H7 (cell line): ENCODE results near the gene C1QTNF12. TPM values are rescaled to one million over a fixed set of nuclear protein-coding genes. Genes with fewer than 3 reads are reported as not detected.
A peak's percentile ranks its signal among the peaks of the same experiment; 100 is the strongest.

Experiments
- DNase-seq: peaks from one replicate; pipeline ENCODE4 v3.0.0; 2012
- H3K27me3 ChIP-seq: 2 replicates; pipeline ENCODE4 v1.6.0; 2011; ENCODE audit warnings: mild to moderate bottlenecking, low read length; ENCODE audit not compliant: control insufficient read depth, insufficient read depth
- H3K36me3 ChIP-seq: replicated peaks from 2 replicates; pipeline ENCODE4 v1.5.1; 2011; ENCODE audit warnings: low read length; ENCODE audit not compliant: control insufficient read depth, insufficient read depth
- H3K4me3 ChIP-seq: 2 replicates; pipeline ENCODE4 v1.5.1; 2011; ENCODE audit warnings: low read depth, mild to moderate bottlenecking, control low read depth, low read length, moderate library complexity; ENCODE audit not compliant: insufficient read depth
- total RNA-seq: library from RNA; depleted of rRNA; stranded (reverse); fragments of >200 nt; shearing (Covaris generic); gene quantifications from 2 replicates; pipeline ENCODE4 v1.2.3, GENCODE V29; 2014

Gene C1QTNF12
- total RNA-seq, 1 experiment from 2014 or later = 3.6 TPM

DNA sequence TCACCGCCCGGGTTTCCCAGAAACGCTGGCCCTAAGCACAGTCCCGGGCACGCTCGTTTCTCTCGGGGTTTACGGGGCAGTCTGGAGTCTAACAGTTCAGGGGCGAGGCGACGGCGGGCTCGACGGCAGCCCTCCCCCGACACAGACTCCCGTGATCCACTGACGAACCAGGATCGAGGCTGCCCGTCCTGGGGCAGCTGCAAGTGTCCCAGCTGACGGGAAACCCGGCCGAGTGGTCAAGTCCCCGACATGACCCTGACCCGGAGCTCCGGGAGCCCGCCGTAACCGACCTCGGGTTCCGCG, 26.6 kb upstream of the C1QTNF12 start:
- peak overlapping the region; percentile 94 for H3K4me3 ChIP-seq
- no peaks in the 10 kb centered on the region for H3K27me3 ChIP-seq
- H3K36me3 ChIP-seq = peaks cover 3% of the 10 kb centered on the region; the same call in 1 of the 2 replicates
- no peak for DNase-seq

DNA sequence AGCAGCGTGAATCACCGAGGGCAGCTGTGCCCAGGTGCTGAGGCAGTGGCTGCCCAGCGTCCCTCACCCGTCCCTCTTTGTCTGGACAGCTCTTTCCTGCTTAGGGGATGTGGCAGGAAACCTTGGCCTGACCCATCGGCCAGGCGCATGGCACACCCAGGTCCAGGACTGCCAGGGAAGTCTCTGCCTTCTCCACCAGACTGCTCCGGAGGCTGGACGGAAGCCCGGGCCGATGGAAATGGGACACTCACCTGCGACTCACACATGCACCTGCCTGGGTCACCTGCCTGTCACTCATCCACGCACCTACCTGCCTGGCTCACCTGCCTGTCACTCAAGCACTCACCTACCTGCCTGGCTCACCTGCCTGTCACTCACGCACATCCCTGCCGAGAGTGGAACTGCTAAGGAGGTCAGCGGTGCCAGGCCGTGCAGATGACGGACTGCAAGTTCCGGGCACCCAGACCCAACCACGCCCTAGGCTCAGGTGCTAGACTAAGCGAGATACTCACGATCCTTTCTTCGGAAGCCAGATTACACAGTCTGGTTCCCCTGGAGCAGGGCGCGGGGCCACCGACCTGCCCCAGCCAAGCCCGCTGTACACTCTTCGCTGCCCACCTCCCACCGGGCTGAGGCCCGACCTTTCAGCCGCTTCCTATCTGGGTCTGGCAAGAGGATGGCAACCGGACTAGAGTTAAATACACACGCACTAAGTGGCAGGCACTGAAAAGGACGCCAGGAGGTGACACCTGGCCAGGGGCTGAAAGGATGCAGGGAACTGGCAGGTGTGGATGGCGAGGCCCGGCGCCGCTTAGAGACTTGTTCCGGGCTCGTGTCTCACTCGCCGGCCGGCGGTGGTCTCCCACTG, 26.1 kb upstream of the C1QTNF12 start:
- H3K27me3 ChIP-seq = no peaks in the 10 kb centered on the region
- DNase-seq = peak; percentile 70

DNA sequence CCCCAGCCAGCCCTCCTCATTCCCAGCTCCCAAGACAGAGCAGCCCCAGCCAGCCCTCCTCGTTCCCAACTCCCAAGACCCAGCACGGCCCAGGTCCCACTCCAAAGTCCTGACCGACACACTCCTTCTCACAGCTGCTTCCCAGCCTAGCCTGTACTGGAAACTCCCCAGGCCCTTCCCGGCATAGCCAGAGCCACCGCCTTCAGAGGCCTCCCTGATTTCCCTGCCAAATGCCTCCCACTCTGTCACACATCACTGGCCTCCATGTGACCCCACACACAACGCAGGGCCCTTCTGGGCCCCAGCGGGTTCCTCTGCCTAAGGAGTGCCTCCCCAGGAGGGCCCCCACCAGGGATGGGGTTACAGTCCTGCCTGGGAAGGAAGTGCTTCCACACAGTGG, 24.3 kb upstream of the C1QTNF12 start:
- H3K36me3 ChIP-seq = peaks cover 9% of the 10 kb centered on the region
- H3K4me3 ChIP-seq = no peak overlapping the region
- H3K27me3 ChIP-seq = no peaks in the 10 kb centered on the region
- DNase-seq = peak; percentile 37

More for the DNA sequence above, 26.1 kb upstream of the C1QTNF12 start:
- H3K36me3 ChIP-seq = peaks cover 5% of the 10 kb centered on the region
- peak overlapping the region; percentile 94 for H3K4me3 ChIP-seq

GRCh38 chr1:1268284-1268682, 21.8 kb upstream of the C1QTNF12 start:
- DNase-seq = peak; percentile 51
- Histone ChIP-seq H3K27me3 (no peaks in the 10 kb centered on the region), H3K36me3 (peaks cover 13% of the 10 kb centered on the region), H3K4me3 (no peak overlapping the region)

- H3K36me3 ChIP-seq = peaks cover 19% of the 10 kb centered on the region
- DNase-seq = peak; percentile 60
- H3K27me3 ChIP-seq = no peaks in the 10 kb centered on the region
- no peak overlapping the region for H3K4me3 ChIP-seq
Measured at GRCh38 chr1:1267488-1268283, 21.2 kb upstream of the C1QTNF12 start.

DNA sequence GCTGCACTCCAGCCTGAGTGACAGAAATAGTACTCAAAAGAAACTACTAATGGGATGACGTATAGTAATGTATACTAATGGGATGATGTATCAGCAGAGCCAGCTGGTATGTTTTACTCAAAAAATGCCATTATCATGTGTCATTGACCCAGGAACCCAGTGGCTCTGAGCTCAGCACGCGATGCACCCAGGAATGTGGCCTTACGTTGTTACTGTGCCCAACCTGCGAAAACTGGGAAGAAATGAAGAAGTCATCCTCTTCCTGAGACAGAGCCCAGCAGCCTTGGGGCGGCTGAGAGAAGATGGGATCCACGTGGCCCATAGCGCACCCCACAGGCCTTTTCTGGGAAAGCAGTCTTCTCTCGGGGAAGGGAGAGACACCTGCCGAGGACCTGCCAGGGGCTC, 18.3 kb upstream of the C1QTNF12 start:
- H3K36me3 ChIP-seq = peaks cover 28% of the 10 kb centered on the region
- H3K4me3 ChIP-seq = no peak overlapping the region
- H3K27me3 ChIP-seq = no peaks in the 10 kb centered on the region
- peak; percentile 90 for DNase-seq

DNA sequence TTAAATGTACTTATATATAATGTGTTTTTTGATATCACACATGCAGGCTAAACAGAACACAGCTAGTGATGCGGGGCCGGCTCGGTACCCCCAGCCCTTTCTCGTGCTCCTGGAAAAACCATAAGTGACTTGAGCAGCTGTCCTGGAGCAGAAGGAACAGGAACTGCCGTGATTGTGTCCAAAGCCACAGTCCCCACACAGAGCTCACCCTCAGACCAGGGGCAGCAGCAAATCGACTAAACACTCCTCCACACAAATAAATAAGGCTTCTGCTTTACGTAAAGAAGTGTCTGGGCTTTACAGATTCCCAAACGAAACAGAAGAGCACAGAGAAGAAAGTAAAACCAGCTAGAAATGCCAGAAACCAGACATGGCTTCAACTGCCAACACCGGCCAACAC, 17.5 kb upstream of the C1QTNF12 start:
- H3K36me3 ChIP-seq = peaks cover 32% of the 10 kb centered on the region
- no peak for DNase-seq
- H3K27me3 ChIP-seq = no peaks in the 10 kb centered on the region
- H3K4me3 ChIP-seq = no peak overlapping the region

GRCh38 chr1:1262758-1263157, 16.2 kb upstream of the C1QTNF12 start:
- Histone ChIP-seq H3K4me3 (no peak overlapping the region), H3K36me3 (peaks cover 31% of the 10 kb centered on the region), H3K27me3 (no peaks in the 10 kb centered on the region)
- DNase-seq = no peak

DNA sequence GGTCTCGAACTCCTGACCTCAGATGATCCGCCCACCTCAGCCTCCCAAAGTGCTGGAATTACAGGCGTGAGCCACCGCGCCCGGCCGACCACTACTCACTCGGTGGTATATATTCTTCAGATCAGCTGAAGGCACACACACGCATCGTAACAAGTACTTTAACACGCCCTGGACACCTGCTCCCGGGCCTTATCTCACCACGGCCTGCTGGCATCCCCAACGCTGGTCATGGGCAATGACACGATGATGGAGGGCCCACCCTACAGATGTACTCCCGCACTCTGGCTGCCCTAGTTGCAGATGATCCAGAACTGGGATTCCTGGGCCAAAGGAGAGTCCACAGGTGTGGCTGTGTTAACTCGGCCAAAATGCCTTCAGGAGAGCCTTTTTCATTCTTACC, 15.5 kb upstream of the C1QTNF12 start:
- Histone ChIP-seq H3K27me3 (no peaks in the 10 kb centered on the region), H3K36me3 (peaks cover 28% of the 10 kb centered on the region), H3K4me3 (no peak overlapping the region)
- DNase-seq = no peak

DNA sequence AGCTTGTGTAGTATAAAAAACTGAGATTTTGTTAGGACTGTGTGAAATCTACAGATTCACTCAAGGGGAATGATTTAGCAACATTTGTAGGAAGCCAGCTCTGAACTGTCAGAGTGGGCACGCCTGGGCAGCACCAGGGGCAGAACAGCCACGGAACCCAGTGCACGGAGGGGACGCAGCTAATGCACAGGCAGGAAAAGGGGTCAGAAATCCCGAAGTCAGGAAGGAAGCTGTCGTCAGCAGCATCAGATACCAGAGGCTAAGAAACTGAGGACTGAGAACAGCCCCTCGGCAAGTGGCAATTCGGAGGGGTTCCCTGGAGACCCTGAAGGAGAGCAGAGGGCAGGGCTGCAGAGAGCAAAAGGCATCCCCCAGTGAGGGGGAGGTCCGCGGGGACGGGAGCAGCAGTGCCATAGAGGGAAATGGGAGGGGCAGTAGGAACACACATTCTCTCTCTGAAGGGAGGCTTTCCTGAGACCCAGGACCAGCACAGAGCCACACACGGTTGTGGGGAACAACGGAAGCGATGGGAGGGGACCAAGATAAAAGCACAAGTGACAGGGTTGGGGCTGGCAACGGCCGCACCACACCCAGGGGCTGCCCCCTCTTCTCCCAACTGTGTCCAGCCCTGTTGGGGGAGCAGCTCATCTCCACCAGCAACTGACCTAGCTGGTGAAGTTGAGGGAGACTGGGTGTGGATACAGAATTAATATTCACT, 14.5 kb upstream of the C1QTNF12 start:
- DNase-seq = peak; percentile 44
- Histone ChIP-seq H3K27me3 (no peaks in the 10 kb centered on the region), H3K36me3 (peaks cover 26% of the 10 kb centered on the region), H3K4me3 (no peak overlapping the region)

DNA sequence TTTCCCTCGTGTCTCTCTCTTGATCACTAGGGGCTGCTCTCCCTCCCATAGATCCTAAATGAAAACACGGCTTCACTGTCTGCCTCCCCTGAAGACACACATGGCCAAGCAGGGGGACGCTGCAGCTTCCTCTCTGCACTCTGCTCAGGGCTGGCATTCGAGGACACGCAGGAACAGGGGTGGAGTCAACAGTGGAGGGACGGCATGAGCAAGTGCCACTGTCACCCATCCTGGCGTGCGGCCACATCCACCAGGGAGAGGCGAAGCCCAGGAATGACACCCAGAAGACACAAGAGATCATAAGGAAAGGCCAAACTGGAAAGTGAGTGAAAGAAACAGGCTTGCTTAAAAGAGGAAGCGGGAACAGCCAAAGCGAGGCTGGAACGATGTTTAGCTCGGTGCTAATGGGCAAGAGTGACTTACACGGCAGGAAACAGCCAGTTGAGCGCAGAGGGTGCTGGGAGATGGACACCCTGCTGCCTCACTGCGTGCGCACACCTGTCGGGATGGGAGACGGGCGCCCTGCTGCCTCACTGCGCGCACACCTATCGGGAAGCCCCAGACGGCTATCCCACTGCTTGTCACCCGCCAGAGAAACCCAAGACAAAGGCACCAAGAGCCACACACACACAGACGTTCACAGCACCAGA, 13.6 kb upstream of the C1QTNF12 start:
- Histone ChIP-seq H3K4me3 (no peak overlapping the region), H3K36me3 (peaks cover 24% of the 10 kb centered on the region), H3K27me3 (no peaks in the 10 kb centered on the region)
- peak; percentile 50 for DNase-seq

GRCh38 chr1:1259540-1259939, 13.0 kb upstream of the C1QTNF12 start:
- no peaks in the 10 kb centered on the region for H3K27me3 ChIP-seq
- peaks cover 27% of the 10 kb centered on the region for H3K36me3 ChIP-seq
- no peak for DNase-seq
- H3K4me3 ChIP-seq = no peak overlapping the region

DNA sequence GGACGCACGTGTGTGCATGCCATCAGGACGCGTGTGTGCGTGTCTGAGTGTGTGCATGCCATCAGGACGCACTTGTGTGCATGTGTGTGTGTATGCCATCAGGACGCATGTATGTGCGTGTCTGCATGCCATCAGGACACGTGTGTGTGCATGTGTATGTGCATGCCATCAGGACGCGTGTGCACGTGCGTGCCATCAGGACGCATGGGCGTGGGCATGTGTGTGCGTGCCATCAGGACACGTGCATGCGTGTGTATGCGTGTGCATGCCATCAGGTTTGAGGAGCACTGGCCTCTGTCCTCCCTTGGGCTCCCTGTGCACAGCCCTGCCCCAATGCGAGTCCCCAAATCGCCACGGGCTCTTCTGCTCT, 12.6 kb upstream of the C1QTNF12 start:
- Histone ChIP-seq H3K27me3 (no peaks in the 10 kb centered on the region), H3K36me3 (peaks cover 27% of the 10 kb centered on the region), H3K4me3 (no peak overlapping the region)
- peak; percentile 54 for DNase-seq
